GM08714 (cell line): ENCODE data around the gene SIRPG.
"Not testable (repeated sequence)": the region's sequence is repeated elsewhere in the genome, so short reads cannot be mapped to it uniquely, and the experiment has no call there.

ENCODE experiments used
- H3K4me3 ChIP-seq: fragments of 200-500 bp; sonication (Bioruptor generic); 2 replicates; pipeline ENCODE4 v1.5.1; 2014; ENCODE audit warnings: mild to moderate bottlenecking, low read length, inconsistent platforms
- ZNF274 ChIP-seq: IDR thresholded peaks from 2 replicates; pipeline ENCODE4 v1.6.1; 2012; ENCODE audit warnings: mild to moderate bottlenecking, low read depth, low read length

SIRPG gene

GRCh38 chr20:1661542-1662299, 4.1 kb upstream of the SIRPG start:
- no peak for TF ChIP-seq ZNF274
- no peak overlapping the region for H3K4me3 ChIP-seq

GRCh38 chr20:1660246-1660645, 2.7 kb upstream of the SIRPG start:
- TF ChIP-seq ZNF274 = no peak
- no peak overlapping the region for H3K4me3 ChIP-seq

GRCh38 chr20:1656844-1657243, 735 bp downstream of the SIRPG start:
- TF ChIP-seq ZNF274 = no peak
- no peak overlapping the region for H3K4me3 ChIP-seq

GRCh38 chr20:1654996-1655395, 2.6 kb downstream of the SIRPG start:
- TF ChIP-seq ZNF274 = no peak
- H3K4me3 ChIP-seq = no peak overlapping the region

GRCh38 chr20:1652960-1653359, 4.6 kb downstream of the SIRPG start:
- no peak overlapping the region for H3K4me3 ChIP-seq
- TF ChIP-seq ZNF274 = no peak

- TF ChIP-seq ZNF274 = no peak
- no peak overlapping the region for H3K4me3 ChIP-seq
These were observed 5.5 kb downstream of the SIRPG start for GRCh38 chr20:1652104-1652503.

- no peak for TF ChIP-seq ZNF274
- no peak overlapping the region for H3K4me3 ChIP-seq
These were observed 6.1 kb downstream of the SIRPG start for GRCh38 chr20:1651268-1652058.

- no peak overlapping the region for H3K4me3 ChIP-seq
- no peak for TF ChIP-seq ZNF274
These were observed 9.5 kb downstream of the SIRPG start for GRCh38 chr20:1648101-1648500.

GRCh38 chr20:1646975-1647431, 10.6 kb downstream of the SIRPG start:
- no peak overlapping the region for H3K4me3 ChIP-seq
- no peak for TF ChIP-seq ZNF274

- H3K4me3 ChIP-seq = no peak overlapping the region
- TF ChIP-seq ZNF274 = no peak
These were observed 13.2 kb downstream of the SIRPG start for GRCh38 chr20:1644101-1644962.

GRCh38 chr20:1638643-1639042, 18.9 kb downstream of the SIRPG start:
- H3K4me3 ChIP-seq = not testable (repeated sequence)

- TF ChIP-seq ZNF274 = no peak
- no peak overlapping the region for H3K4me3 ChIP-seq
These were observed 19.8 kb downstream of the SIRPG start for GRCh38 chr20:1637755-1638154.

- H3K4me3 ChIP-seq = no peak overlapping the region
- TF ChIP-seq ZNF274 = no peak
These were observed 20.4 kb downstream of the SIRPG start for GRCh38 chr20:1637226-1637625.

GRCh38 chr20:1636621-1637020, 21.0 kb downstream of the SIRPG start:
- H3K4me3 ChIP-seq = no peak overlapping the region
- TF ChIP-seq ZNF274 = no peak

- H3K4me3 ChIP-seq = no peak overlapping the region
- TF ChIP-seq ZNF274 = no peak
These were observed 22.1 kb downstream of the SIRPG start for GRCh38 chr20:1635291-1635979.
